Kidney (tissue), 14 donors: Measurements from ENCODE around the gene C1S. TPM values are rescaled to one million over a fixed set of nuclear protein-coding genes. Genes with fewer than 3 reads are reported as not detected.

Source experiments
- DNase-seq, 5 donors: peaks; one replicate each; pipeline ENCODE4 v3.0.0-alpha.2; 2013 to 2020
- FAIRE-seq: peaks from 2 replicates; lab custom pipeline; 2012; peaks lifted over from hg19 to GRCh38; lab: Jason Lieb, UNC
- H3K27ac ChIP-seq, 2 donors: one replicate each; pipeline ENCODE4 v1.7.0; 2013; ENCODE audit warnings: low read depth in 2 of 2, low read length in 2 of 2, inconsistent platforms in 1 of 2
- H3K27me3 ChIP-seq: one replicate; pipeline ENCODE4 v1.7.1; 2013; ENCODE audit warnings: low read length, inconsistent platforms; ENCODE audit not compliant: control insufficient read depth, insufficient read depth
- H3K36me3 ChIP-seq, 3 donors: one replicate each; pipeline versions ENCODE4 v1.7.0 to v1.7.1; 2013; ENCODE audit warnings: low read length in 3 of 3, control low read depth in 1 of 3, inconsistent platforms in 1 of 3; ENCODE audit not compliant: insufficient read depth in 3 of 3, control insufficient read depth in 2 of 3
- H3K4me1 ChIP-seq, 3 donors: one replicate each; pipeline versions ENCODE4 v1.7.0 to v1.7.1; 2013; ENCODE audit warnings: low read length in 3 of 3, inconsistent platforms in 1 of 3, low read depth in 1 of 3; ENCODE audit not compliant: control insufficient read depth in 2 of 3, insufficient read depth in 2 of 3
- H3K4me3 ChIP-seq, 3 donors: one replicate each; pipeline versions ENCODE4 v1.7.0 to v1.8.1; 2013; ENCODE audit warnings: low read length in 3 of 3, control low read depth in 1 of 3, inconsistent platforms in 1 of 3
- H3K9ac ChIP-seq, 3 donors: one replicate each; pipeline versions ENCODE4 v1.7.0 to v1.7.1; 2013; ENCODE audit warnings: low read length in 3 of 3, control low read depth in 1 of 3, inconsistent platforms in 1 of 3
- H3K9me3 ChIP-seq, 3 donors: one replicate each; pipeline versions ENCODE4 v1.7.0 to v1.7.1; 2013; ENCODE audit warnings: low read length in 3 of 3, control low read depth in 1 of 3, inconsistent platforms in 1 of 3; ENCODE audit not compliant: control insufficient read depth in 2 of 3, insufficient read depth in 1 of 3
- CTCF ChIP-seq: IDR thresholded peaks from 3 replicates; pipeline ENCODE4 v1.5.1; 2012; ENCODE audit warnings: mild to moderate bottlenecking, moderate library complexity, borderline replicate concordance; ENCODE audit not compliant: insufficient read depth; ENCODE audit errors: extremely low read depth
- intact Hi-C: fragments of 100-400 bp; cut with DNase I; formaldehyde crosslinking; loops from one replicate; pipeline ENCODE4 v1.11.1; 2022
- polyA plus RNA-seq: library from polyadenylated mRNA; stranded (reverse); fragments of 350-450 nt; fragmentation: Illumina TruSeq; extraction: RNeasy Lipid Tissue Mini Kit (QIAGEN cat#74804); gene quantifications from one replicate; pipeline ENCODE4 v1.2.3, GENCODE V29; 2014; ENCODE audit warnings: low read depth, low replicate concordance; ENCODE audit not compliant: insufficient read depth
- total RNA-seq: library from RNA; stranded (reverse); fragmentation: NEBNext Ultra II Directional; extraction: Animal tissue kit (Norgen Biotek cat#: 25700); gene quantifications from one replicate; pipeline ENCODE4 v1.2.1, GENCODE V29; 2021
- donor health status: control.
- donor health status: control.
- donor health status: control.
- donor health status: control.
- donor health status: control.
- donor health status: DM: yes; HTN: yes; CAD: no.
- donor health status: Normal renal cell carcinoma (clear cell type).

C1S gene
- total and polyA plus RNA-seq, 2 donors from 2014 or later = 81.2 to 402 TPM

- DNase-seq (no peak), FAIRE-seq (no peak)
- intact Hi-C loops = no loop called here
- H3K4me1 ChIP-seq = peaks cover 0 to 35% (median 27%) of the 10 kb centered on the region in 3 donors
- no peak for TF ChIP-seq CTCF
- H3K27ac ChIP-seq = no peak overlapping the region
- no peak overlapping the region for H3K4me3 ChIP-seq
- no peaks in the 10 kb centered on the region for H3K27me3 ChIP-seq
- H3K9me3 ChIP-seq = no peaks in the 10 kb centered on the region
- peaks cover 2 to 8% (median 2%) of the 10 kb centered on the region in 3 donors for H3K36me3 ChIP-seq
- no peak overlapping the region for H3K9ac ChIP-seq
Measured at GRCh38 chr12:7013101-7013500, 47.4 kb upstream of the C1S start.

- Histone ChIP-seq H3K36me3 (peaks cover 0 to 2% (median 0%) of the 10 kb centered on the region in 3 donors), H3K27me3 (no peaks in the 10 kb centered on the region), H3K9ac (no peak overlapping the region), H3K27ac (peak overlapping the region; percentile 14 to 70), H3K4me1 (peaks cover 0 to 29% (median 27%) of the 10 kb centered on the region in 3 donors), H3K9me3 (no peaks in the 10 kb centered on the region), H3K4me3 (peak overlapping the region in 2 of 3 donors; percentile 37 to 77)
- DNase-seq = no peak
- no peak for FAIRE-seq
- intact Hi-C loops = no loop called here
- TF ChIP-seq CTCF = no peak
Measured at GRCh38 chr12:7015555-7016370, 44.8 kb upstream of the C1S start.

GRCh38 chr12:7016958-7017571 is 43.5 kb upstream of the C1S start:
- no peak for DNase-seq

More at GRCh38 chr12:7016958-7017571, 43.5 kb upstream of the C1S start:
- Histone ChIP-seq H3K9ac (peak overlapping the region in 2 of 3 donors; percentile 22 to 86), H3K27ac (peak overlapping the region in 1 of 2 donors; percentile 97), H3K36me3 (peaks cover 0 to 2% (median 0%) of the 10 kb centered on the region in 3 donors), H3K9me3 (no peaks in the 10 kb centered on the region), H3K27me3 (no peaks in the 10 kb centered on the region), H3K4me3 (peak overlapping the region; percentile 75 to 96 (median 77)), H3K4me1 (peaks cover 0 to 29% (median 23%) of the 10 kb centered on the region in 3 donors)
- TF ChIP-seq CTCF = no peak
- FAIRE-seq = no peak
- intact Hi-C loops = no loop called here
